ENCODE results near the gene ZNF148. TPM values are rescaled to one million over a fixed set of nuclear protein-coding genes. Genes with fewer than 3 reads are reported as not detected.

The ZNF148 gene
- total RNA-seq (2022; extraction: Qiagen RNA extraction; ENCODE audit: low read depth): 9.0 to 13.7 TPM (median 10.9 TPM) in 5 replicates

GRCh38 chr3:125374996-125375941, at the start of gene ZNF148:
Gene ZNF148 (minus strand): TSS chr3:125375325. CDS start chr3:125313640, 61,685 bp downstream.

GRCh38 chr3:125212509-125213363, 162.4 kb downstream of the ZNF148 start, which contains the start of gene SLC12A8:
Gene SLC12A8 (minus strand): TSS chr3:125212748. CDS start chr3:125211349, 1,399 bp downstream.

Other genes with a start within 250 kb of the ZNF148 start
- gene SLC12A8, start 162.6 kb downstream of the ZNF148 start, total RNA-seq (2022; extraction: Qiagen RNA extraction; ENCODE audit: low read depth): 1.0 to 1.4 TPM (median 1.2 TPM) in 5 replicates
- gene SNX4, start 144.9 kb upstream of the ZNF148 start, total RNA-seq (2022; extraction: Qiagen RNA extraction; ENCODE audit: low read depth): 20.0 to 24.0 TPM (median 21.6 TPM) in 5 replicates
- gene OSBPL11, start 220.2 kb upstream of the ZNF148 start, total RNA-seq (2022; extraction: Qiagen RNA extraction; ENCODE audit: low read depth): 6.9 to 9.4 TPM (median 8.3 TPM) in 5 replicates